Stimulated activated CD4-positive, alpha-beta T cell treated with anti-CD3 and anti-CD28 coated beads, Interleukin-12 subunit alpha, Interleukin-12 subunit beta, amount 100 ng/mL, for 48 hours (primary cell): Measurements from ENCODE around the gene HDAC10.
A peak's percentile ranks its signal among the peaks of the same experiment; 100 is the strongest.

Experiments used
- DNase-seq, 3 donors: peaks; one replicate each; pipeline ENCODE4 v3.0.0-alpha.2; 2020; ENCODE audit warnings: low read depth in 2 of 3, low spot score in 1 of 3

HDAC10 gene

GRCh38 chr22:50271519-50271970, 20.5 kb upstream of the HDAC10 start:
- DNase-seq: peak in 1 of 3 donors; percentile 56

- DNase-seq: peak in 2 of 3 donors; percentile 52 to 61
Observed at GRCh38 chr22:50270666-50271394, 19.8 kb upstream of the HDAC10 start.

GRCh38 chr22:50269970-50270665, 19.1 kb upstream of the HDAC10 start, which contains the start of gene MAPK11:
TSS of gene MAPK11 (minus strand) at chr22:50270380. CDS start at chr22:50270292, 88 bp downstream.
- DNase-seq: peak in 2 of 3 donors; percentile 53 to 54

- no peak for DNase-seq
Observed at GRCh38 chr22:50269573-50269969, 18.5 kb upstream of the HDAC10 start.

- no peak for DNase-seq
Observed at GRCh38 chr22:50268655-50269113, 17.6 kb upstream of the HDAC10 start.

- peak in 1 of 3 donors; percentile 55 for DNase-seq
Observed at GRCh38 chr22:50267591-50268390, 16.7 kb upstream of the HDAC10 start.

GRCh38 chr22:50266994-50267393, 15.9 kb upstream of the HDAC10 start:
- DNase-seq: no peak

- no peak for DNase-seq
Observed at GRCh38 chr22:50264946-50265669, 14.0 kb upstream of the HDAC10 start.

GRCh38 chr22:50264104-50264745, 13.2 kb upstream of the HDAC10 start:
- DNase-seq: no peak

GRCh38 chr22:50262973-50263617, 12.0 kb upstream of the HDAC10 start:
- no peak for DNase-seq

- no peak for DNase-seq
Observed at GRCh38 chr22:50262460-50262911, 11.4 kb upstream of the HDAC10 start.

GRCh38 chr22:50261615-50262459, 10.8 kb upstream of the HDAC10 start, which contains the start of gene MAPK12:
TSS of gene MAPK12 (minus strand) at chr22:50261683. CDS start at chr22:50261509, 174 bp downstream.
- DNase-seq: no peak

GRCh38 chr22:50260801-50261614, 9.9 kb upstream of the HDAC10 start:
- DNase-seq: peak in 1 of 3 donors; percentile 41

GRCh38 chr22:50260434-50260800, 9.4 kb upstream of the HDAC10 start:
- DNase-seq: no peak

- DNase-seq: no peak
Observed at GRCh38 chr22:50259302-50259701, 8.2 kb upstream of the HDAC10 start.

- DNase-seq: no peak
Observed at GRCh38 chr22:50258361-50259292, 7.6 kb upstream of the HDAC10 start.
